Measurements from ENCODE around the gene CASP3.

The CASP3 gene

GRCh38 chr4:184649026-184649970 lies at the start of gene CASP3, which contains the start of gene PRIMPOL:
CASP3 (minus strand) TSS chr4:184649447; CDS start chr4:184638453, 10,994 bp downstream.
PRIMPOL (plus strand) TSS chr4:184649738; CDS start chr4:184657141, 7,403 bp downstream.
- DNase-seq (ENCODE audit: low spot score), result peak; percentile 97

GRCh38 chr4:184697956-184698355 lies 48.7 kb upstream of the CASP3 start:
- no peak for DNase-seq (ENCODE audit: low spot score)

- DNase-seq (ENCODE audit: low spot score), result no peak
Observed at GRCh38 chr4:184695178-184695896, 46.1 kb upstream of the CASP3 start.

- no peak for DNase-seq (ENCODE audit: low spot score)
Observed at GRCh38 chr4:184694412-184694956, 45.2 kb upstream of the CASP3 start.

- DNase-seq (ENCODE audit: low spot score), result no peak
Observed at GRCh38 chr4:184693056-184693455, 43.8 kb upstream of the CASP3 start.

- DNase-seq (ENCODE audit: low spot score), result no peak
Observed at GRCh38 chr4:184689681-184690080, 40.4 kb upstream of the CASP3 start.

GRCh38 chr4:184688447-184688846 lies 39.2 kb upstream of the CASP3 start:
- no peak for DNase-seq (ENCODE audit: low spot score)

- no peak for DNase-seq (ENCODE audit: low spot score)
Observed at GRCh38 chr4:184688005-184688404, 38.8 kb upstream of the CASP3 start.

GRCh38 chr4:184684491-184685189 lies 35.4 kb upstream of the CASP3 start:
- peak; percentile 2 for DNase-seq (ENCODE audit: low spot score)

GRCh38 chr4:184681916-184682315 lies 32.7 kb upstream of the CASP3 start:
- DNase-seq (ENCODE audit: low spot score), result no peak

GRCh38 chr4:184680698-184681097 lies 31.5 kb upstream of the CASP3 start:
- no peak for DNase-seq (ENCODE audit: low spot score)

GRCh38 chr4:184675821-184676492 lies 26.7 kb upstream of the CASP3 start:
- DNase-seq (ENCODE audit: low spot score), result no peak

GRCh38 chr4:184675018-184675417 lies 25.8 kb upstream of the CASP3 start:
- no peak for DNase-seq (ENCODE audit: low spot score)

- no peak for DNase-seq (ENCODE audit: low spot score)
Observed at GRCh38 chr4:184674011-184674410, 24.8 kb upstream of the CASP3 start.

GRCh38 chr4:184672741-184673140 lies 23.5 kb upstream of the CASP3 start:
- DNase-seq (ENCODE audit: low spot score), result no peak

GRCh38 chr4:184671101-184671500 lies 21.9 kb upstream of the CASP3 start:
- DNase-seq (ENCODE audit: low spot score), result no peak

GRCh38 chr4:184669251-184669650 lies 20.0 kb upstream of the CASP3 start:
- no peak for DNase-seq (ENCODE audit: low spot score)

- DNase-seq (ENCODE audit: low spot score), result peak; percentile 20
Observed at GRCh38 chr4:184668511-184669114, 19.4 kb upstream of the CASP3 start.

- DNase-seq (ENCODE audit: low spot score), result no peak
Observed at GRCh38 chr4:184668096-184668495, 18.8 kb upstream of the CASP3 start.

GRCh38 chr4:184666670-184667069 lies 17.4 kb upstream of the CASP3 start:
- DNase-seq (ENCODE audit: low spot score), result no peak
